Vagina (tissue), 2 donors: ENCODE results near the gene LSM6. TPM values are rescaled to one million over a fixed set of nuclear protein-coding genes. Genes with fewer than 3 reads are reported as not detected.

Experiments
- DNase-seq, 2 donors: peaks; one replicate each; pipeline ENCODE4 v3.0.0-alpha.2; 2017; ENCODE audit errors: extremely low spot score in 2 of 2
- H3K27ac ChIP-seq: fragments of 200-600 bp; sonication (generic); one replicate; pipeline ENCODE4 v1.5.1; 2019
- H3K27me3 ChIP-seq: fragments of 200-600 bp; sonication (generic); one replicate; pipeline ENCODE4 v1.5.1; 2019
- H3K36me3 ChIP-seq, 2 donors: fragments of 200-600 bp; sonication (generic); one replicate each; pipeline ENCODE4 v1.5.1; 2017 to 2019
- H3K4me1 ChIP-seq: fragments of 200-600 bp; sonication (generic); one replicate; pipeline ENCODE4 v1.5.1; 2019
- H3K4me3 ChIP-seq, 2 donors: fragments of 200-600 bp; sonication (generic); 1 replicate in 1 of 2; 2 replicates in 1 of 2; pipeline ENCODE4 v1.5.1; 2016 to 2019
- H3K9me3 ChIP-seq: fragments of 200-600 bp; sonication (generic); one replicate; pipeline ENCODE4 v1.5.1; 2019
- POLR2A ChIP-seq, 2 donors: fragments of 450-650 bp; IDR thresholded peaks; one replicate each; pipeline ENCODE4 v1.6.1; 2017; ENCODE audit warnings: antibody characterized with exemption in 2 of 2, mild to moderate bottlenecking in 2 of 2, moderate library complexity in 2 of 2
- POLR2AphosphoS5 ChIP-seq, 2 donors: sonication (generic); formaldehyde crosslinking; IDR thresholded peaks; one replicate each; pipeline ENCODE4 v1.9.0; 2017; ENCODE audit warnings: antibody characterized with exemption in 2 of 2, mild to moderate bottlenecking in 2 of 2, low read depth in 1 of 2; ENCODE audit not compliant: insufficient read depth in 1 of 2
- intact Hi-C: fragments of 100-400 bp; cut with DNase I; formaldehyde crosslinking; loops from one replicate; pipeline ENCODE4 v1.15.1; 2023
- total RNA-seq: library from RNA; depleted of rRNA; stranded (reverse); fragments of >200 nt; gene quantifications from one replicate; pipeline ENCODE4 v1.2.3, GENCODE V29; 2016
- TF ChIP-seq, protein P1 (sequence below), 3 experiments: fragments of 450-650 bp in 2 of 3; fragments of 200-600 bp in 1 of 3; sonication (generic) in 1 of 3; IDR thresholded peaks; one replicate each; pipeline ENCODE4 v1.5.1; 2017 to 2019; ENCODE audit warnings: antibody characterized with exemption in 3 of 3, mild to moderate bottlenecking in 2 of 3, moderate library complexity in 2 of 3

Gene LSM6
- total RNA-seq, 1 donor from 2014 or later, result 13.3 TPM

DNA sequence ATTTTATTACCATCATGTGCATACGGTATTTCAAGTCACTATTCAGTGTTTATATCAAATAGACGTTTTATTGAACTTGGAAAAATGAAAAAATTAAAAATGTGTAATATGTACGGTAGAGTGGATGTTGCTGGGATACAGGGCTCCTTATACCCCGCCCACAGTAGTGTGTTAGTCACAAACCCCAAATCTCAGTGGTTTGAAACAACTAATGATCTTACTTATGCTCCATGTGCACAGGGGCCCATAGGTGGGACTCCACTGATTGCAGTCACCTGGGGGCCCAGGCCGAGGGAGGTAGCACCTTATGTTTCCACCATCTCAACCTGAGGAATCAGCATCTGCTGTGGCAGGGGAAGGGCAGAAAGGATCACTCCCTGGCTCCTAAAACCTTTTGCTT lies 18.1 kb downstream of the LSM6 start:
- Histone ChIP-seq H3K4me3 (no peak overlapping the region), H3K9me3 (no peaks in the 10 kb centered on the region), H3K36me3 (peaks cover 0 to 28% of the 10 kb centered on the region in 2 donors), H3K27ac (no peak overlapping the region), H3K27me3 (no peaks in the 10 kb centered on the region), H3K4me1 (no peaks in the 10 kb centered on the region)
- TF ChIP-seq, protein P1, sequence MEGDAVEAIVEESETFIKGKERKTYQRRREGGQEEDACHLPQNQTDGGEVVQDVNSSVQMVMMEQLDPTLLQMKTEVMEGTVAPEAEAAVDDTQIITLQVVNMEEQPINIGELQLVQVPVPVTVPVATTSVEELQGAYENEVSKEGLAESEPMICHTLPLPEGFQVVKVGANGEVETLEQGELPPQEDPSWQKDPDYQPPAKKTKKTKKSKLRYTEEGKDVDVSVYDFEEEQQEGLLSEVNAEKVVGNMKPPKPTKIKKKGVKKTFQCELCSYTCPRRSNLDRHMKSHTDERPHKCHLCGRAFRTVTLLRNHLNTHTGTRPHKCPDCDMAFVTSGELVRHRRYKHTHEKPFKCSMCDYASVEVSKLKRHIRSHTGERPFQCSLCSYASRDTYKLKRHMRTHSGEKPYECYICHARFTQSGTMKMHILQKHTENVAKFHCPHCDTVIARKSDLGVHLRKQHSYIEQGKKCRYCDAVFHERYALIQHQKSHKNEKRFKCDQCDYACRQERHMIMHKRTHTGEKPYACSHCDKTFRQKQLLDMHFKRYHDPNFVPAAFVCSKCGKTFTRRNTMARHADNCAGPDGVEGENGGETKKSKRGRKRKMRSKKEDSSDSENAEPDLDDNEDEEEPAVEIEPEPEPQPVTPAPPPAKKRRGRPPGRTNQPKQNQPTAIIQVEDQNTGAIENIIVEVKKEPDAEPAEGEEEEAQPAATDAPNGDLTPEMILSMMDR (IDR thresholded peaks at IDR 0.05), result no peak
- no peak for TF ChIP-seq POLR2A (IDR thresholded peaks at IDR 0.05)
- intact Hi-C loops, result no loop called here
- no peak for DNase-seq

DNA sequence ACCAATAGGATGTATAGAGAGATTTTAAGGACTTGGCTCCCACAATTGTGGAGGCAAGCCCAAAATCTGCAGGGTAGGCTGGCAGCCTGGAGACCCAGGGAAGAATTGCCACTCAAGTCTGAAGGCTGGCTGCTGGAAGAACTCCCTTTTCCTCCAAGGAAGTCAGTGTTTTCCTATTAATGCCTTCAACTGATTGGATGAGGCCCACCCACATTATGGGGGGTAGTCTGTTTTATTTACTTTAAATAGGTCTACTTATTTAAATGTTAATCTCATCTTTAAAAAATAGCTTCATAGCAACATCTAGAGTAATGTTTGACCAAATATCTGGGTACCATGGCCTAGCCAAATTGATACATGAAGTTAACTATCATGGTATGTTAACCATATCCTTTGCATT lies 18.7 kb downstream of the LSM6 start:
- no peak overlapping the region for H3K4me3 ChIP-seq
- intact Hi-C loops, result no loop called here
- peaks cover 0 to 28% of the 10 kb centered on the region in 2 donors for H3K36me3 ChIP-seq
- TF ChIP-seq, protein P1 (IDR thresholded peaks at IDR 0.05), result no peak
- TF ChIP-seq POLR2AphosphoS5 (IDR thresholded peaks at IDR 0.05; ENCODE audit: insufficient read depth in 1 of 2, low read depth in 1 of 2) (no peak), POLR2A (IDR thresholded peaks at IDR 0.05) (no peak)
- DNase-seq, result no peak
- H3K4me1 ChIP-seq, result no peaks in the 10 kb centered on the region
- no peaks in the 10 kb centered on the region for H3K9me3 ChIP-seq
- no peak overlapping the region for H3K27ac ChIP-seq
- H3K27me3 ChIP-seq, result no peaks in the 10 kb centered on the region

DNA sequence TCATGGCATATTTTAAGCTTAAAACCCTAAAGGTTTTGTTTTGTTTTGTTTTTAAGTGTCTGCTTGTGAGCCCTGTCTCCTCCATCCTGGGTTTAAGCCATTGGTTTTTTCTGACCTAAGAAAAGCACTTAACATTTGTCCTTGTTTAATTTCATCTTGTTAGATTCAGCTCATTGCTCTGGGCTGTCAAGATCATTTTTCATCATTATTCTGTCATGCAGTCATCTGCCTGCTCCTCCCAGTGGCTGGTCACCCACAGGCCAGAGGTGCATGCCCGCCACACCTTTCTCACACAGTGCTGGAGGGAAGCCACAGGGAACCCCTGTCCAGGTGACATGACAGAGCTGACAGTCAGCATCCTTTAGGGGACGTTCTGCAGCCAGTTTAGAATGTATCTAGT lies 27.1 kb downstream of the LSM6 start:
- no peak for DNase-seq
- H3K9me3 ChIP-seq, result no peaks in the 10 kb centered on the region
- H3K4me3 ChIP-seq, result no peak overlapping the region
- TF ChIP-seq POLR2A (IDR thresholded peaks at IDR 0.05), result no peak
- H3K4me1 ChIP-seq, result no peaks in the 10 kb centered on the region
- no peaks in the 10 kb centered on the region for H3K27me3 ChIP-seq
- H3K36me3 ChIP-seq, result no peaks in the 10 kb centered on the region
- no peak overlapping the region for H3K27ac ChIP-seq
- intact Hi-C loops, result no loop called here

DNA sequence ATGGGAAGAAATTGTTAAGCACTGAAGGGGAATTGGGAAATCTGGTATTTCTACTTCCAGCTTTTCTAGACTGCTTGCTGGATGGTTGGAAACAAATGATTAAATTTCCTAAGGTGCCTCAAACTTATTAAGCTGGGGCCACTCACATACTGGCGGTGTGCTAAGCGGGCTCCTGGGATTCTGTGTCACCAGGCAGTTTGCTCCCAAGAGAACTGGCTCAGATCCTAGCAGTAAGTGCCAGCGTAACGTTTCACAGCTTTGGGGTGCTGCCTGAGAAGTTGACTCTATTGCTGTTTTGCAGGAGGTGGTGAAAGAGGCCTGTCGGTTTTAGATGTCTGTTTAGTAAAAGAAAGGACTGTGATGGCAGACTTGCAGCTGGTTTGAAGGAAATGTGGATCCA lies 31.9 kb downstream of the LSM6 start:
- H3K27me3 ChIP-seq, result no peaks in the 10 kb centered on the region
- intact Hi-C loops, result no loop called here
- no peak for DNase-seq
- H3K27ac ChIP-seq, result no peak overlapping the region
- no peaks in the 10 kb centered on the region for H3K9me3 ChIP-seq
- no peaks in the 10 kb centered on the region for H3K36me3 ChIP-seq
- no peak overlapping the region for H3K4me3 ChIP-seq
- no peaks in the 10 kb centered on the region for H3K4me1 ChIP-seq
- TF ChIP-seq POLR2AphosphoS5 (IDR thresholded peaks at IDR 0.05; ENCODE audit: insufficient read depth in 1 of 2, low read depth in 1 of 2), result no peak
- TF ChIP-seq POLR2A (IDR thresholded peaks at IDR 0.05), result no peak
- TF ChIP-seq, protein P1 (IDR thresholded peaks at IDR 0.05), result no peak

DNA sequence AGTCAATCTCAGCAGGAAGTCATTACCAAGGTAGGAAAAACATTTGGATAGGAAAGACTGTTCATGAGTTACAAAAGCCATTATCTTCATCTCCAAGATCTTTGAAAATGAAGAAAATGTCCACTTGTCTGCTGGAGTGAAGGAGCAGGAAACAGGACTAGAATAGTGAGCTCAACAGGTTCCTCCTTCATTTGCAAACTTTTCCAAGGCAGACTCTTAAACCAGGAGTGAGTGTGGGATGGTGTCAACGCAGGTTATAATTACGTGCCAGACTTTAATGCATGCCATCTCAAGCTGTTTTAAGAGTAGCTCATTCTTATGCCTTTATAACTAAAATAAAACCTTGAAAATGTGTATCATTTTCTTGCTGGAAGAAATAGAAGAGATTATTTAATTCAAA lies 35.4 kb downstream of the LSM6 start:
- Histone ChIP-seq H3K4me1 (no peaks in the 10 kb centered on the region), H3K27me3 (no peaks in the 10 kb centered on the region), H3K4me3 (no peak overlapping the region), H3K27ac (no peak overlapping the region), H3K36me3 (no peaks in the 10 kb centered on the region), H3K9me3 (no peaks in the 10 kb centered on the region)
- intact Hi-C loops, result no loop called here
- TF ChIP-seq POLR2AphosphoS5 (IDR thresholded peaks at IDR 0.05; ENCODE audit: insufficient read depth in 1 of 2, low read depth in 1 of 2), result no peak
- TF ChIP-seq, protein P1 (IDR thresholded peaks at IDR 0.05), result no peak
- DNase-seq, result no peak

DNA sequence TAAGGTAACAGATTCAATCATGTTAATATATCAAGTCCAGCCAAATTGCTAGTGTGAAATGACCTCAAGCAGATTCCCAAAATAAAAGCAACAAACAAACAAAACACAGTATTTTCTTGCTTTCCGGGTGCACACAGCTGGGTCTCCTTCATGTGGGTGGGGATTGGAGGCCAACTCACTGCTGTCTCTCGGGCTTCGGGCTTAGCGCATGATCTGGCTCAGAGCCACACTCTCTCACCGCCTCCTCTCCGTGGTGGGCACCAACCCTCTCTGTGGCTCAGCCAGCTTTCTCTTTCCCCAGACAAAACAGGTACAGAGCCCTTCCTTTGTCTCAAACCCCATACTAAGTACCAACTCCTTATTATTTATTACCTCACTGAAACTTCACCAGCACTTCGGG lies 35.9 kb downstream of the LSM6 start:
- TF ChIP-seq POLR2AphosphoS5 (IDR thresholded peaks at IDR 0.05; ENCODE audit: insufficient read depth in 1 of 2, low read depth in 1 of 2) (no peak), POLR2A (IDR thresholded peaks at IDR 0.05) (no peak)
- TF ChIP-seq, protein P1 (IDR thresholded peaks at IDR 0.05), result no peak
- H3K9me3 ChIP-seq, result no peaks in the 10 kb centered on the region
- no peaks in the 10 kb centered on the region for H3K27me3 ChIP-seq
- H3K36me3 ChIP-seq, result no peaks in the 10 kb centered on the region
- intact Hi-C loops, result no loop called here
- H3K27ac ChIP-seq, result no peak overlapping the region
- H3K4me3 ChIP-seq, result no peak overlapping the region
- DNase-seq, result no peak
- no peaks in the 10 kb centered on the region for H3K4me1 ChIP-seq
